G401 (cell line): ENCODE measurements around the gene C22orf31. TPM values are rescaled to one million over a fixed set of nuclear protein-coding genes. Genes with fewer than 3 reads are reported as not detected.

Experiments used
- DNase-seq: peaks from one replicate; pipeline ENCODE4 v3.0.0-alpha.2; 2015; ENCODE audit warnings: low spot score
- in situ Hi-C: cut with HindIII; loops from 2 replicates; pipeline ENCODE4 v1.10.0; 2016; ENCODE audit warnings: low sequenced_read_pairs, mixed read lengths
- total RNA-seq: library from RNA; depleted of rRNA; stranded (reverse); fragments of >200 nt; shearing (Covaris generic); gene quantifications from 2 replicates; pipeline ENCODE4 v1.2.3, GENCODE V29; 2014

C22orf31 gene
- total RNA-seq, 1 experiment from 2014 or later, result not detected

DNA sequence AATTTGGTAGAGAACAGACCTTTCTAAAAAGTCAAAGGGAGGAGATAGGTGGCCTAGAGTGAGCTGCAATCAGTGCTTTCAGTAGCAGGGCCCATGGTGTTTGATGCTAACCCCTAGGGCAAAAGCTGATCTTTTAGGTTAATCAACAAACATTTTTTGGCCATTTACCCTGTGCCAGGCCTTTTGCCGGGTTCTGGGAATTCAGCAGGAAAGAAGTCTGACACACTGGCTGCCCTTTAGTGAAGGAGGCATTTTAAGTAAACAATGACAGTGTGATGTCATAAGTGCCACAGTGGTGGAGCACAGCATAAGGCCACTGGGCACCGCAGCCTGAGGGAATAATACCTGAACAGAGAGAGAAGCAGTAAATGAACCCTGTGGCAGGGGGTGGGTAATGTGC lies 29.0 kb downstream of the C22orf31 start:
- in situ Hi-C loops, result no loop called here
- no peak for DNase-seq

DNA sequence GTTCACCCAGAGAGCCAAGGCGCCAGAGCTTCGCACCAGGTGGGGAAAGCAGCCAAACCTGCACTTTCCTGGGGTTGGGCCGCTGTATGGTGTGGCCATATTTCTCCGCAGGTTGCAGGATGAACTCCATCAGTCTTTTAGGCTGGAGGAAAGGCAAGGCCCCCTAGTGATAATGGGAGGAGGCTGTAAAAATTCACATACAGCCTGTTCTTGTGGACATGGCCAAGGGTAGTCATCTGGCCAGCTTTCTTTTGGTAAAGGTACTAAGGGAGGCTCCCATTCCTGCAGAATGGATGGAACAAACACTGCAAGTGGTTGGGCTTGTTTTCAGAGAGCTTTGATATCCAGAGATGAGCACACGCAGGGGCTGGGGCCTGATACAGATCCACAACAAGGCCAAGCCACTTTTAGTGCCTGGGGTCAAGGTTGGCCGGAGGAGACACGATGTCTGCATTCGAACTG lies 29.6 kb downstream of the C22orf31 start:
- DNase-seq, result no peak
- in situ Hi-C loops, result no loop called here

GRCh38 chr22:29031227-29032011 lies 30.2 kb downstream of the C22orf31 start:
- in situ Hi-C loops, result no loop called here
- DNase-seq, result peak; percentile 56

- in situ Hi-C loops, result no loop called here
Observed at GRCh38 chr22:29030618-29031226, 30.9 kb downstream of the C22orf31 start.

GRCh38 chr22:29030016-29030617 lies 31.5 kb downstream of the C22orf31 start:
- no peak for DNase-seq
- in situ Hi-C loops, result no loop called here

More at GRCh38 chr22:29030618-29031226, 30.9 kb downstream of the C22orf31 start:
- peak; percentile 85 for DNase-seq

- no peak for DNase-seq
- in situ Hi-C loops, result no loop called here
Observed at GRCh38 chr22:29029202-29030000, 32.2 kb downstream of the C22orf31 start.

DNA sequence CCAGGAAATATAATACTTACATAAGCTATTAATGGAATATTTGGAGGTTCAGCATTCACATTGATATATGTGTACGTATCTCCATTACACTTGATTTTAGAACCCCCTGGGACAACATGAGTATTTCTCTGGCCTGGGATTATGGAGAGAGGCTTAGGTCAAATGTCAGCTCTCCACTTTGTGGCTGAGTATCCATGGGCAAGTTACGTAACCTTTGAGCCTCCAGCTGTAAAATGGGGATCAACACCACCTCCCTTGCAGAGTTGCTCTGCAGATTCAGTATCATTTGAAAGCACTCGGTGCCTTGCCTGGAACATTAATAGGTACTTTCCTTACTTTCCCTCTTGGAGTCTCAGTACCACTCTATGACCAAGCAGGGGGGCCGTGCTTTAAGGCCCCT lies 33.2 kb downstream of the C22orf31 start:
- in situ Hi-C loops, result no loop called here
- no peak for DNase-seq

- no peak for DNase-seq
- in situ Hi-C loops, result no loop called here
Observed at GRCh38 chr22:29026579-29026978, 35.1 kb downstream of the C22orf31 start.

DNA sequence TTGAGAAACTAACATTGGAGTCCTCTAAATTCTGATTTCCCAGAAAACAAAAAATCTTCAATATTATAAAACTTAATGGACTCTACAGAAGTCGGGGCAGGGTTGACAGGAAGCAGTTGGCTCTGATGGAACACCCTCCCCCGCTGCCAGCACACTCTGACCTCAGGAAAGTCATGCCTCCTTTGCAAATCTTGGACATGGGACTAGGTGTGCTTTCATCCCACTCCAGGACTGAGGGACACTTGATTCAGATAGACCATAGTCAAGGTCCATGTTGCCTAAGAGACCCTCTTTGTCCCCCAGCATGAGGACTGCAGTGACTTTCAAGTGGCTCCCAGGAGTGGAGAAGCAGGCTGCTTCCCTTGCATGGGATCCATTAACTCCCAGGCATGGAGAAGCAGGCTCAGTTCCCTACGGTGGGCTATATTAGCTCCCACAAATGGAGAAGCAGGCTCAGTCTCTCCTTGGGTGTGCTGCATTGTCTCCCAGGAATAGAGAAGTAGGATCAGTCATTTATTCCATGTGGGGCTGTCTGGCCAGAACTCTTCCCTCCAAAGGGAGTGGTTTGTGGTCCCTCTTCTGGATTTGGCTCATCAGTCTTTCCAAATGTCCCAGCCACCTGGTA lies 38.3 kb downstream of the C22orf31 start:
- DNase-seq, result no peak
- in situ Hi-C loops, result no loop called here

GRCh38 chr22:29022101-29022817 lies 39.4 kb downstream of the C22orf31 start:
- DNase-seq, result no peak
- in situ Hi-C loops, result no loop called here

DNA sequence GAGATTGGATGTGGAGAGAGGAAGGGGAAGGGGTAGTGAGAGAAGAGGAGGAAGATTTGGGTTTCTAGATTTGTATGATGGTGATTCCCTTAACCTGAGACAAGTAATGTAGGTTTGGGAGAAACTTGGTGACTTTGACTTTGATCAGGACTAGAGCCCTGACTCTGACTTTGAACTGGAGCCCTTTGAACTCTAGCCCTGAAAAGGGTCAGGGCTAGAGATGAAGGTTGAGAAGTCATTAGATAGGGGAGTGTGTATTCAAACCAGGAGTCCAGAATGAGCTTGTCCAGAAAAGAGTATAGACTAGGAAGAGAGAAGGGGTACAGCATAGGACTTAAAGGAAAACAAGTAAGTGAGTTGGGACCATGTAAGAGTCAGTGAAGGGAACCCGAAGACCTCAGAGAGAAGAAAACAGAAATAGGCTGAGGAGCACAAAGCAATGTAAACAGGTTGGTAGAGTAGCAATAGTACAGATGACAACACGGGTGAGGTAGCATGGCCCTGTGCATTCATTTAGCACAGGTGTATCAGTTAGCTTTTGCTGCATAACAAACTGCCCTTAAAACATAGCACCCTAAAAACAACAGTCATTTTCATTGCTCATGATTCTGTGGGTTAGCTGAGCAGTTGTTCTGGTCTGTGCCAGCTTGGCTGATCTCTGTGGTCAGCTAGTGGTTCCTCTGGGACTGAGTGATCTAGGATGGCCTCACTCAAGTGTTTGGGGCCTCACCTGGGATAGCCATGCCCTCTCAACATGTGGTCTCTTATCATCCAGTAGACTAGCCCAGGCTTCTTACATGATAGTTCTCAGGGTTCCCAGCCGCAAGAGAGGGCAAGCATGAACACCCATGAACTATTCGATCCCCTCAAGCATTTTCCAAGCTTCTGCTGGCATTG lies 43.1 kb downstream of the C22orf31 start:
- in situ Hi-C loops, result no loop called here
- DNase-seq, result no peak

- in situ Hi-C loops, result no loop called here
Observed at GRCh38 chr22:29016067-29016938, 45.3 kb downstream of the C22orf31 start.

GRCh38 chr22:29014773-29015172 lies 46.9 kb downstream of the C22orf31 start:
- in situ Hi-C loops, result no loop called here
- no peak for DNase-seq

More at GRCh38 chr22:29016067-29016938, 45.3 kb downstream of the C22orf31 start:
- no peak for DNase-seq

DNA sequence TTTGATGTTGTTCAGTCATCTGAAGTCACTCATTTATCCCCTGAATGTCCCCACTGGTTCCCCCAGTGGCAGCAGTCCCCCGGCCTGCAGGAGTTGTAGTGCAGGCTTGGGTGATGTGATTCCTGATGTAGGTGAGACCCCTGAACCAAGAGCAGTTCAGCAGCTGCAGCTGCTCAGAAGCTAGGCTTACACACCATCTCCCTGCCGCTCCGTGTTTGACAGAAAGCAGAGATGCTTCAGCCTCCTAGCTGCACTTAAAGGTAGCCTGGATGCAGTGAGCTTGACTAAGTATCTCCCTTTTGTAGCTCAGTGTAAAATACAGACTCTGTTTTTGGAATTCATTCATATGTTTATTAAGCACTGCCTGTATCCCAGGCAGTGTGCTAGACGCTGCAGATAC lies 47.3 kb downstream of the C22orf31 start:
- no peak for DNase-seq
- in situ Hi-C loops, result no loop called here

GRCh38 chr22:29012952-29013351 lies 48.7 kb downstream of the C22orf31 start:
- no peak for DNase-seq
- in situ Hi-C loops, result no loop called here

DNA sequence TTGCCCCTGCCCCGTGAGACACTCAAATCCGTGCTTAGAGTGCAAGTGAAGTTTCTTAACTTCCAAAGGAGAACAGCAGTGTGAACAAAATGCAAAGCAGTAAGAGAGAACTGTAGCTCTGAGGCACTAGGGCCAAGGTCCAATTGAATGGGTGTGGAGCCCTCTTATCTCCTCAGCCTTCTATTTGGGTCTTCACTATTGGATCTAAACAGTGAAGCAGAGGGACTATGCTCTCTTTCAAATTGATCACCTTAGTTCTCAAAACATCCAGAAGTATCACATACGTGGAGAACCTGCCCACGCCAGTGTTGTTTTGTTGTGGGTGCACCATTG lies 49.6 kb downstream of the C22orf31 start:
- in situ Hi-C loops, result no loop called here
- DNase-seq, result no peak
